Nucleus accumbens (tissue), 56 donors: ENCODE results near the gene TRAF2.

Source experiments
- DNase-seq, 56 donors: peaks; one replicate each; lab custom pipeline; 2025; lab: John Stamatoyannopoulos, UW

The TRAF2 gene

DNA sequence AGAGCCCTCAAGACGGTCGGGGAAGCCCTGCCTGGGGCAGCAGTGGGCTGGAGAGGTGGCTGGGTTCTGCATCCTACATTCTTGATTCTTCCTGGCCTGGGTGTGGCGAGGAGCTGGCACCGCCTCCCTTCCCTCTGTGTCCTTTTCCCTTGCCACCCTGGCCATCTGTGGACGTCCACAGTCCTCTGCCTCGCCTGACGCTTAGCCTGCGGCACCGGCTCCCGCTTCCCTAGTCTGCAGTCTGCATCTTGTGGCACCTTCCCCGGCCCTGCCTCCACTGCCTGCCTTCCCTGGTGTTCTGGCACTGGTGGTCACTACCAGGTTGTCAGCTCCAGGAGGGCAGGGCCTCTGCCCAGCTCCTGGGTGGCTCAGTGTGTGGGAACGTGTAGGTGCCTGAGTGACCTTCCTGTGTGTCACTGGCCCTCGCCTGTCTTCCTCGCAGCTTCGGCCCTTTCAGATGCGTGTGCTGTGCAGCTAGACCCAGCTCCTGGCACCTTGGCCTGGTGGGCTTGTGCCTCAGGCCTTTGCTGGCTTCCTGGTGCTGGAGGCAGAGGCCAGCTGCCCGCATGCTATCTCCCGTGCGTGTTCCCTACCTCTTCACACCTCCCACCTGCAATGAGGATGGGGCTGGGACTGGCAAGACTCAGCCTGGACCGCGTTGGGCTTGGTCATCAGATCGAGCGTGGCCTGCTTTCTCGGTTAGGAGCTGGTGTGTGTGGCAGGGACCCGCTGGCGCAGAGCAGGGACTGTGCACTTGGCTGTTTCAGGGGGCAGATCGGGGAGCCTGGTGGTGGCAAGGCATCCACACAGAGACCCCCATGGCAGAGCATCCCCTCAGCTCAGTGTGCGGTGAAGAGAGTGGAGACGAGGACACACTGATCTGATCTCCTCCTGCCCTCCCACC, 20.9 kb downstream of the TRAF2 start:
- no peak for DNase-seq

DNA sequence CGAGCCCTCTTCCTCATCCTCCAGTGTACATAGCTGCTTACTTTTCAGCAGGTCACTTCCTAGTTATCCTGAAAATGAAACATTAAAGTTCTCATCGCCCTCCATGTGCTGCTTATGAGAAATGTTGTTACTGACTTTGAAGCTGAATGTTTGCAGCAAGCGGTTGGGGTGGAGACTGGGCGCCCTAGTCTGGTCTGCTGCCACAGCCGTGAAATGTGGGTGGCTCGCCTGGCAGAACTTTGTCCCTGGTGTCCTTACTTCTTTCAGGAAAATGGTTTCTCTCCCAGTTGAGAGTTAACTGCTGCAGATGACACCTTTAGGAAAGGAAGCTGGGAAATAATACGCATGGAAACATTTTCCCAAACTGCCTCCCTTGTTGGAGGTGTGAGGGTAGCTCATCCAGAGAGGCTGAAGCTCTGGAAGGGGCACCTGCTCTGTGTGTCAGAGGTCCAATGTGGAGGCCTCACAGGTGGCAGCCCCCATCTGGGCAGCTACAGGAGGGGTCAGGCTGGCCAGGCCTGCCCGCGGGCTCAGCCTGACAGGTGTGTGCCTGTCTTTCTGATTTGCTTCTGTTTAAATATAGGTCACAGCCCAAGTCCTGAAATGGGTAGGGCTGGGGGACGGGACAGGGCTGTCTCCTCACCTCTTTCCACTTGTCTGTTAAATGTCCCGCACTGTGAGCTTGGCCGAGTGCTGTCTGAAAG, 24.0 kb downstream of the TRAF2 start:
- DNase-seq = no peak

DNA sequence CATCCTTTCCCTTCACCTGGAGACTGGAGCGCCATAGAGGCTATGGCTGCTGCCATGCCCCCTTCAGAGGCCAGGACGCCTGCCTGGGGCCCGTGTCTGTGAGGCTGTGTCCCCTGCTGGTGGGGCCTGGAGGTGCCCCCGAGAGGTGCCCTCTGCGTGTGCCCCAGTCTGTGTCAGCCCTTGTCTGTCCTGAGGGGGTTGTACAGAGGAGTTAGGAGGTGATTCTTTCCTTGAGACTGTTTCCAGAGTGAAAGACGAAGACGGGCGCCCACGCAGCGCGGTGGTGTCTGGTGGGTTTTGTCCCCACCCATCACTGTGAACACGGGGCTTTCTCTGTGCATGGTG, 24.6 kb downstream of the TRAF2 start:
- no peak for DNase-seq

DNA sequence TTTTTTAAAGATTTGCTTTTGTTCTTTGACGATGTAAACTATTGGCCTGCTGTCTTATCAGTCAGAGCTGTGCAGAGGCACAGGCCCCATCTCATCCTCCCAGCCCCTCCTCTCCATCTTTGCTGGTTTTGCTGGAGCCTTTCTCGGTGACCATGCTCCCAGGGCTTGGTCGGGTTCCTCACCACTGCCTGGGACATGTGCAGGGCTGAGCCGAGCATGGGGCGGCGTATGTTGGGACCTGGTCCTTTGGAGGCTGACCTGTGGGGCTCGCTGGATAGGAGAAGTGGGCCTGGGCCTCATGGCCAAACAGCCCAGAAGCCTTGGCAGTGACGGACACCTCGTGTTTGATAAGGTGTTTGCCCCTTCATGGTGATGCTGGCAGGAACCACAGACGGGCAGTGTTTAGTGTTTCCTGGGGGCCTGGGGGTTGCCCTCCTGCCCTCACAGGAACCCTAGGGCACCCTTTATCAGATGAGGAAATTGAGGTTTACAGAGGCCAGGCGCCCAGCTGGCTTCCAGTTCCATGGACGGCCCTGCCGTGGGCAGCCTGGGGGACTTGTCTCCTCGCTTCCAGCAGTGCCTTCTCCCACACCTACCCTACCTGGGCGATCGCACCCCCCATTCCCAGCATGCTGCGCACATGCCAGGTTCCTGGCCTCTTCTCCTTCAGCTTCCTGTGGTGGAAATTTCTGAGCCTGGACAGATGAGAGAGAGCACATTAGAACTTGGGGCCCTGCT, 27.6 kb downstream of the TRAF2 start:
- no peak for DNase-seq

DNA sequence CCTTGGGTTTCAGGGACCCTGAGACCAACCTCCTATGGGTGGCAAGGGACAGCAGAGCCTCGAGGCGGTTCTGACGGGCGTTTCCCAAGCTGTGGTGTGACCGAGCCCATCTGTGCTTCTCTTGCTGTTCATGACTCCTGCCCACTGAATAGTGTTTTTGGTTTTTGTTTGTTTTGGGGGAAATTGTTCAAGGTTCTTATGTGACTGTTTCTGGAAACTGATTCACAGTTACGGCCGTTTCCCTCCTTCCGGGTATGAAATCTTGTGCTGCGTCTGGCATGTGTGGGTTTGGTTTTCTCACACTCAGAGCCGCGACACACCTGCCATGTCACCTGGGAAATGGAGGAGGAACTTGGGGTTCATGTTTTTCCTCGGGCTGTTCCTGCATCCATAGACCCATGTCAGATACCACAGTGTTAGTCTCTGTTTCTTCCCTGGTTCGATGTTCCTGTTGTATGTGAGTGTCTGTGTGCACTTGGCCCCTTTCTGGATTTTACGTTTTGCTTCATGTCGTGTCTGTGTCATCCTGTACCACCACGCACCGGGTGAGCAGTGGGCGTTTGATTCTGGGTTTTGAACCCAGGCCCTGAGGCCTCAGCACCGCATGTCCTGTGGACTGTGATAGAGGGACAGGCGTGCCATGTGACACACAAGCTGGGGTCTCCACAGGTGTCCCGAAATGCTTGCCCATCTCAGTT, 29.5 kb downstream of the TRAF2 start:
- DNase-seq = no peak

DNA sequence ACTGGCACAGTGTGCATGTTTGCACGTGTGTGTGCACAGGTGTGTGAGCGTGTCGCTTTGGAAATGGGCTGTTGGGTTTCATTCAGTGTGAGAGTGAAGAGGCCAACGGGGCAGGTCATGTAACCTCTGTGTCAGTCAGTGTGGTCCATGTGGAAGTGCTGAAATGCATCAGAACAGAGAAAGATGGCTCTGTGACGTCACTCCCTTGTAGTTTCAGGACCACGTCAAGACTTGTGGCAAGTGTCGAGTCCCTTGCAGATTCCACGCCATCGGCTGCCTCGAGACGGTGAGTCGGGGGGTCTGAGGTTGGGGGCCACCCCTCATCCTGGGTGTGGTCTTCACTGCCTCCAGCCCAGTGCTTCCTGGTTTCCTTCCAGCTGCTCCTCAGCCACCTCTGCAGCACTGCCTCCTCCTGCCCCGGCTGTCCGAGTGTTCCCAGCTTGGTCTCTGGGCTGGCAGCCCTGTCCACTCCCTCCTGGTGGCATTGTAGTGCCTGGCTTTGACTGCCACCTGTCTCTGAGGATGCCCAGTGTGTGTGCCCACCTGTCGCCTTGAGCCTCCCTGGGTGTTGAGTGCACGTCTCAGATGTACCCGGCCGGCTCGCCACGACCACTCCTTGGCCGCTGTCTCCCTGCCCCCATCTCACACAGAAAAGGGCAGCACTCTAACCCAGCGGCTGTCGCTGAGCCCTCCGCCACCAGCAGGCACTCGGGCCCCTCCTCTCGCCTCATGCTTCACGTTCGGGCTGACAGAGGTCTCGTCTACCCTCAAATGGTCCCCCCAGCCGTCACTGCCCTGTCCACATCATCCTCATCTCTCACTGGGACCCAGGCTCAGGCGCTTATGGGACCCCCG, 30.2 kb downstream of the TRAF2 start:
- no peak for DNase-seq

DNA sequence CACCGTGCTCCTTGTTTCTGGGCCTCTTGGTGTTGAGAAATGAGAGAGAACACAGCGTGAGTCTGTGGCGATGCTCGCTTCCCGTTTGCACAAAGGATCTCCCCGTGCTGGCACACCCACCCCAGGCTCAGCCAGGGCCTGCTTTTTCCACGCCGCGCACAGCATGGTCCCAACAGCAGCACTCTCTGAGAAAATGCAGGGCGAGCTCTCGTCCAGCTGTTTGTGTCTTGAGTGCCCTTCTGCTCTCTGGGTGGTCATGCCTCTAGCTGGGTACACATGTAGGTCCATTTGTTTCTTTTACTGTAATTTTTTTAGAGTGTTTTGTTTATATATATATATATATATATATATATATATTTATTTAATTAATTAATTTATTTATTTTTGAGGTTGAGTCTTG, 31.6 kb downstream of the TRAF2 start:
- no peak for DNase-seq

DNA sequence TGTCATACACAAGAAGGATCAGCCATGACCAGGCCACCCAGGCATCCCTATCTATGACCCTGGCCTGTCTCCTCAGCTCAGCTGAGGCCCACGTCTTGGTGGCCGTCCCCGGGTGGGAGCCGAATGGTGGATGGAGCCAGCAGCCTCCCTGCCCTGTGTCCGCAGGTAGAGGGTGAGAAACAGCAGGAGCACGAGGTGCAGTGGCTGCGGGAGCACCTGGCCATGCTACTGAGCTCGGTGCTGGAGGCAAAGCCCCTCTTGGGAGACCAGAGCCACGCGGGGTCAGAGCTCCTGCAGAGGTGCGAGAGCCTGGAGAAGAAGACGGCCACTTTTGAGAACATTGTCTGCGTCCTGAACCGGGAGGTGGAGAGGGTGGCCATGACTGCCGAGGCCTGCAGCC, 33.8 kb downstream of the TRAF2 start:
- no peak for DNase-seq

DNA sequence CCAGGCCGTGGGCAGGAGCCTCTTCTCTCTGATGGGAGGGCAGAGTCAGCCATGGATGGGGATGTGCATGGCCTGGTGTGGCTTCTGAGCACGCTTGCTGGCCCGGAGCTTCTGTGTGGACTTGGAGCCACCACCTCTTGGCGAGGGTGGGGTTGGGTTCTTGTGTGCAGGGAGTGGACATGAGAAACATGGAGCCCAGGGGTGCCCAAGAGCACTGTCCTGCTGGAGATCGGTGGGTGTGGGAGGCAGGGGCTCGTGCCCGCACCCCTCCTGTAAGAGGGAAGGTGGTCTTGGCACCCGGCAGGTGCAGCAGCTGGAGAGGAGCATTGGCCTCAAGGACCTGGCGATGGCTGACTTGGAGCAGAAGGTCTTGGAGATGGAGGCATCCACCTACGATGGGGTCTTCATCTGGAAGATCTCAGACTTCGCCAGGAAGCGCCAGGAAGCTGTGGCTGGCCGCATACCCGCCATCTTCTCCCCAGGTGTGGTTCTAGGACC, 34.5 kb downstream of the TRAF2 start:
- DNase-seq = no peak

DNA sequence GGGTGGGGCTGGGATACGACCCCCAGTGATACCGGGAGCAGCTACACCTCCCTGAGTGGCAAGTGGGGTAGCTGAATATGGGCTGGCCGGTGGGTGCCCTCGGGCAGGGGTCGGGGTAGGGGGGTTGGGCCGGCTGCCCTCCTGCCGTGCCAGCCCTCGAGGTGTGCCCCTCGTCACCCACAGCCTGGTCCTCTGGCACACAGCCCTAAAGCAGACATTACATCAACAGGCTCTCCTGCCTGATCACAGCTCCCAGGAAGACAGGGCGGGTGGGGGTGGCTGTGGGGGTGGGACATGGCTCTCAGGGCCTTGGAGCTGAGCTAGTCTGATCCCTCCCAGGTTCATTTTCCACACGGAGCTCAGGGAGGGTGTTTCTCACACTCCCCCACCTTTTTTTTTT, 35.0 kb downstream of the TRAF2 start:
- DNase-seq = peak in 6 of 56 donors; percentile 2 to 35 (median 20)

DNA sequence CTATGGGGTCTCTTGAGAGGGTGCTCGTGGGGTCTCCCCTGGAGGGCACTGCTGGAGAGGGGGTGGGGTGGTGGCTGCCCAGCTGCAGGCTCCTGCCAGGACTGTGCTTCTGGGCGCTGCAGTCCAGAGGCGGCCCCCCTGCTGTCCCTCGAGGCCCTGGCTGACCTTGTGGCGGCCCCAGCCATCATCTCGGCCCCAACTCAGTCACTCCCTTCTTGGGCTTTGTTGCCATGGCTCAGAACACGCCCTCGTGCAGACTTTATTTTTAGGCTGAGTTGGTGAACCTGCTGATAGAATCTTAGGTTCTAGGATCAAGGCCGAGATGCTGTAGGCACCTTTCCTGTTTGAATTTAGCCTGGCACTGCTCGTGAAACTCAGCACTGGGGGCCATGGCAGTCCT, 35.4 kb downstream of the TRAF2 start:
- DNase-seq = peak in 11 of 56 donors; percentile 3 to 50 (median 24)

DNA sequence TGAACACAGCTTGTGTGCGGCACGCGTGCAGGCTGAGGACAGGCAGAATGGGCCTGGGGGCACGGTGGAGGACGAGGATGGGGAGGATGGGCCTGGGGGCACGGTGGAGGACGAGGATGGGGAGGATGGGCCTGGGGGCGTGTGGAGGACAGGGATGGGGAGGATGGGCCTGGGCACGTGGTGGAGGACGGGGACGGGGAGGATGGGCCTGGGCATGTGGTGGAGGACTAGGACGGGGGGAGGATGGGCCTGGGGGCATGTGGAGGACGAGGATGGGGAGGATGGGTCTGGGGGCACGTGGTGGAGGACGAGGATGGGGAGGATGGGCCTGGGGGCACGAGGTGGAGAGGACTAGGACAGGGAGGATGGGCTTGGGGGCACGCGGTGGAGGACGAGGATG, 36.2 kb downstream of the TRAF2 start:
- DNase-seq = no peak

DNA sequence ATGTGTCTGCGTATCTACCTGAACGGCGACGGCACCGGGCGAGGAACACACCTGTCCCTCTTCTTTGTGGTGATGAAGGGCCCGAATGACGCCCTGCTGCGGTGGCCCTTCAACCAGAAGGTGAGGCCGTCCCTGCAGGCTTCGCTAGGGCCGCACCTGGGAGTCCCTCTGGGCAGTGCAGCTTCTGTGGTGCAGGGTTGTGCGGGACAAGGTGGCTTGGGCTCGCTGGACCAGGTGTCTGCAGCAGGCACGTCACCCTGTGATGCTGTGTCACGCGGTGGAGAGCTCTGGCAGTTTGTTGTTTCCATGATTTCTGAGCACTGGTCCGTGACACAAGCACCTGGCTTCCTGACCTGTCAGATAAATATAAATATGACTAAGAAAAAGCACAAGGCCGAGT, 37.6 kb downstream of the TRAF2 start:
- DNase-seq = no peak

DNA sequence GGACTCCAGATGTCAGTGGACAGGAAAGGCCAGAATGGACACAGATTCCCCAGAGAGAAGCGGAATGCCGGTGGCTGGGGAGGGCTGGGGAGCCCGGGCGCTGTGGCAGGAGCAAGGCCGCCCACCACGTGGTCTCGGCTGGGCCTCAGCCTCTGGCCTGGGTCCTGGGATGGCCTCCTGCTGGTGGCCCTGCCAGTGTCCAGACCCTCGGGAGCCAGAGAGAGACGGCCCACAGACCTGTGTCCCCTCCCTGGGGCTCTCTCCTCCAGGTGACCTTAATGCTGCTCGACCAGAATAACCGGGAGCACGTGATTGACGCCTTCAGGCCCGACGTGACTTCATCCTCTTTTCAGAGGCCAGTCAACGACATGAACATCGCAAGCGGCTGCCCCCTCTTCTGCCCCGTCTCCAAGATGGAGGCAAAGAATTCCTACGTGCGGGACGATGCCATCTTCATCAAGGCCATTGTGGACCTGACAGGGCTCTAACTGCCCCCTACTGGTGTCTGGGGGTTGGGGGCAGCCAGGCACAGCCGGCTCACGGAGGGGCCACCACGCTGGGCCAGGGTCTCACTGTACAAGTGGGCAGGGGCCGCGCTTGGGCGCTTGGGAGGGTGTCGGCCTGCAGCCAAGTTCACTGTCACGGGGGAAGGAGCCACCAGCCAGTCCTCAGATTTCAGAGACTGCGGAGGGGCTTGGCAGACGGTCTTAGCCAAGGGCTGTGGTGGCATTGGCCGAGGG, 39.3 kb downstream of the TRAF2 start:
- no peak for DNase-seq

DNA sequence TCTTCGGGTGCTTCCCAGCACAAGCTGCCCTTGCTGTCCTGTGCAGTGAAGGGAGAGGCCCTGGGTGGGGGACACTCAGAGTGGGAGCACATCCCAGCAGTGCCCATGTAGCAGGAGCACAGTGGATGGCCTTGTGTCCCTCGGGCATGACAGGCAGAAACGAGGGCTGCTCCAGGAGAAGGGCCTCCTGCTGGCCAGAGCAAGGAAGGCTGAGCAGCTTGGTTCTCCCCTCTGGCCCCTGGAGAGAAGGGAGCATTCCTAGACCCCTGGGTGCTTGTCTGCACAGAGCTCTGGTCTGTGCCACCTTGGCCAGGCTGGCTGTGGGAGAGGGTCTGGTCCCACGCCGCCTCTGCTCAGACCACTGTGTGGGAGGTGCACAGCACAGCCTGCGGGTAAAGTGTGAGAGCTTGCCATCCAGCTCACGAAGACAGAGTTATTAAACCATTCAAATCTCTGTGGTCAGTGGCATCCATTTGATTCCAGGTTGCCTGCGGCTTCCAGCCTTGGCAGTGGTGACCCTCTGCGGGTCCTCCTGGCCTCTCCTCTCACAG, 39.9 kb downstream of the TRAF2 start:
- no peak for DNase-seq

DNA sequence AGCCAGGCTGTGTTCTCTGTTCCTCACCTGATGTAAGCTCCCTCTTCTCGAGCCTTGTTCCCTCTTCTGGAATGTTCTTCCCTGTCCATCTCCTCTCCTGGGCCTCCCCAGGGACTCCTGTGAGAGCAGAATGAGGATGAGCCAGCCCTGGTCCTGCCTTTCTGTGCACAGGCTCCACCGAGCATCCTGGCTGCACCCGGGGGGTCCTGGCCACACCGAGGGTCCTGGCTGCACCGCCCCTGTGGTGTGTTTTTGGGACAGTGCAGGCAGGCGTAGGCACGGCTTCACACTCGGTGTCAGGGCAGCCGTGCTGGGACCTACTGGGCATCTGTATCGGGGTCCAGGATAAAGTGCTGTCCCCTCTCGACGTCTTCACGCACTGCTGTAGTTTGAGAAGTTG, 40.4 kb downstream of the TRAF2 start:
- no peak for DNase-seq

DNA sequence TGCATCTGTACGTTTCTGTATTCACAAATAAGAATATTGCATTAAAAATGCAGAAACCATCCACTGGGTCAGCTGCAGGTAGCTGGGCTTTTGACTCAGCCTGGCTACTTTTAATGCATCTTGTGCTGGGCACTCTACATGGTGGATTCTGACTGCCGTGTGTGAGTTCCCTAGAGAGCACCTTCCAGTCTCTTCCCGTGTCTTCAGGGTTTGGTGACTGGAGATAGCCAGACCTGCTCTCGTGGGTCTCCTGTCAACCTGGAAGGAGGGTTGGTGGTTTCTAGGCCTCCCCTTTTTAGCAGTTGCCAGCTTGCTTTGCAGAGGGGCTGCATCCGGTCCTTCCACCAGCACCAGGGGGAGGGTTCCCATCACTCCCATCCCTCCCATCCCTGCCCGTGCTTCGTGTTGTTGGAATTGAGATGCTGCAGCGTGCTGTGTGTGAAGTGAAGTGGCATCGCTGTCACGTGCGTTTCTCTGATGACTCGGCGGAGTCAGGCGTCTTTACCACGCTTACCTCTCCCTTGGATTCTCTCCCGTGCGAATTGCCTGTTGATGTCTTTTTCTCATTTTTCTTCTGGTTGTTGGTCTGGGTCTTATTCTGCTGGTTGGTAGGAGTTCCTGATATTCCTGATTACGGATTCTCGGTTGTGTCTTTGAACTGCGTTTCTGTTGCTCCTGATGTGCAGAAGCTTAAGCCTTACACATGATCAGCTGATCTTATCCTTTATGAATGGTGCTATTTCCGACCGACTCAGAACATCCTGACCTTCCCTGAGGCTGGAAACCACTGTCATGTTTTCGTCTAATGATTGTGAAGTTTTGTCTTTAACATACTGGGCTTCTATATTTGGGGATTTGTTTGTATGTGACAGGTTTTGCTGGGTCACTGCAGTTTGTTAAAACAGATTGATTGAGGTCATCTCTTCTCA, 41.3 kb downstream of the TRAF2 start:
- no peak for DNase-seq

DNA sequence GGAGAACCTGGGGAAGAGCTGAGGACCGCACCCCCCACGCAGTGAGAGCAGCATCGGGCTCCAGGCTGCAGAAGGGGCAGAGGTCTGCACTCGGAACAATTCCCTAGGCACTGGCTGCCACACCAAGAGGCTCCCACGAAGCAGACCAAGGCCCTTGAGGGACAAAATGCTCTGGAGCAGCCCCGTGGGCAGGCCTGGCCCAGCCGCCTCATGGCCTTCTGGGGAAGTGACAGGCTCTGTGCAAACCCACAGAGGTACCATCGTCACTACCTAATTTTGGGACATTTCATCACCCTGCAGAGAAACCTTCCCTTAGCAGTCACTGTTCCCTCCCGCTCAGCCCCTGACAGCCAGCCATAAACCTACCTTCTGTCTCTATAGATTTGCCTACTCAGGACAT, 42.3 kb downstream of the TRAF2 start:
- DNase-seq = no peak
